ENCODE results near the gene MICAL1.

MICAL1 gene

DNA sequence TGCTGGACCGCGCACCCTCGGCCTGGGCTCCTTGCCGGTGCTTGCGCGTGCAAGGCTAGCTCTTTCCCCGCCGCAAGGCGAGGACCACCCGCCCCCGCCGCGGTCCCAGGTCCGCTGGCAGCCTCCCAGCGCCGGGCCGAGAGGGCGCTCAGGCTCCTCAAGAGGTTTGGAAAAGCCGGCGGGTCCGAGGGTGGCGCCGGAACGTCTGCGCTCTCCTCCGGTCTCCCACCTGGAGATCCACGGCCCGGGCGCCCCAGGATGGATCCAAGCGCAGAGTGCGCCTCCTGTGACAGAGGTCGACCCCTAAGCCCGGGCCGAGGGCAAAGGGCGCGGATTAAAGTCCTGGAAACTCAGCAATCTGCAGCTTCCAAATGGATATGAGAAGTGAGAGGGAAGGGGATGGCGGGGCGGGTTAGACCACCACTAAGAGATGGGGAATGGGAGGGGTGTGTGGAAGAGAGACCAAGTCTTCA, 575 bp upstream of the MICAL1 start (continued):
- TF ChIP-seq, protein P1, sequence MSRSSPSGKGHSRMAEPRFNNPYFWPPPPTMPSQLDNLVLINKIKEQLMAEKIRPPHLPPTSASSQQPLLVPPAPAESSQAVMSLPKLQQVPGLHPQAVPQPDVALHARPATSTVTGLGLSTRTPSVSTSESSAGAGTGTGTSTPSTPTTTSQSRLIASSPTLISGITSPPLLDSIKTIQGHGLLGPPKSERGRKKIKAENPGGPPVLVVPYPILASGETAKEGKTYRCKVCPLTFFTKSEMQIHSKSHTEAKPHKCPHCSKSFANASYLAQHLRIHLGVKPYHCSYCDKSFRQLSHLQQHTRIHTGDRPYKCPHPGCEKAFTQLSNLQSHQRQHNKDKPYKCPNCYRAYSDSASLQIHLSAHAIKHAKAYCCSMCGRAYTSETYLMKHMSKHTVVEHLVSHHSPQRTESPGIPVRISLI (tag by site-specific recombination; IDR thresholded peaks at IDR 0.05), result no peak
- TF ChIP-seq ZIC2 (tag by site-specific recombination; IDR thresholded peaks at IDR 0.05), result peak; percentile 59
- TF ChIP-seq ZNF174 (tag by site-specific recombination; IDR thresholded peaks at IDR 0.05), result no peak
- no peak for TF ChIP-seq ZNF114 (tag by site-specific recombination; IDR thresholded peaks at IDR 0.05)
- no peak for TF ChIP-seq ZNF596 (tag by site-specific recombination; IDR thresholded peaks at IDR 0.05)
- TF ChIP-seq, protein P2, sequence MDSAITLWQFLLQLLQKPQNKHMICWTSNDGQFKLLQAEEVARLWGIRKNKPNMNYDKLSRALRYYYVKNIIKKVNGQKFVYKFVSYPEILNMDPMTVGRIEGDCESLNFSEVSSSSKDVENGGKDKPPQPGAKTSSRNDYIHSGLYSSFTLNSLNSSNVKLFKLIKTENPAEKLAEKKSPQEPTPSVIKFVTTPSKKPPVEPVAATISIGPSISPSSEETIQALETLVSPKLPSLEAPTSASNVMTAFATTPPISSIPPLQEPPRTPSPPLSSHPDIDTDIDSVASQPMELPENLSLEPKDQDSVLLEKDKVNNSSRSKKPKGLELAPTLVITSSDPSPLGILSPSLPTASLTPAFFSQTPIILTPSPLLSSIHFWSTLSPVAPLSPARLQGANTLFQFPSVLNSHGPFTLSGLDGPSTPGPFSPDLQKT (IDR thresholded peaks at IDR 0.05; ENCODE audit: borderline replicate concordance, low read depth, low read length), result no peak
- TF ChIP-seq GFI1B (tag by site-specific recombination; IDR thresholded peaks at IDR 0.05), result no peak
- TF ChIP-seq ZNF416 (tag by site-specific recombination; IDR thresholded peaks at IDR 0.05), result no peak
- TF ChIP-seq ZNF157 (tag by site-specific recombination; IDR thresholded peaks at IDR 0.05), result no peak
- TF ChIP-seq IKZF3 (tag by site-specific recombination; IDR thresholded peaks at IDR 0.05), result no peak
- TF ChIP-seq, protein P3, sequence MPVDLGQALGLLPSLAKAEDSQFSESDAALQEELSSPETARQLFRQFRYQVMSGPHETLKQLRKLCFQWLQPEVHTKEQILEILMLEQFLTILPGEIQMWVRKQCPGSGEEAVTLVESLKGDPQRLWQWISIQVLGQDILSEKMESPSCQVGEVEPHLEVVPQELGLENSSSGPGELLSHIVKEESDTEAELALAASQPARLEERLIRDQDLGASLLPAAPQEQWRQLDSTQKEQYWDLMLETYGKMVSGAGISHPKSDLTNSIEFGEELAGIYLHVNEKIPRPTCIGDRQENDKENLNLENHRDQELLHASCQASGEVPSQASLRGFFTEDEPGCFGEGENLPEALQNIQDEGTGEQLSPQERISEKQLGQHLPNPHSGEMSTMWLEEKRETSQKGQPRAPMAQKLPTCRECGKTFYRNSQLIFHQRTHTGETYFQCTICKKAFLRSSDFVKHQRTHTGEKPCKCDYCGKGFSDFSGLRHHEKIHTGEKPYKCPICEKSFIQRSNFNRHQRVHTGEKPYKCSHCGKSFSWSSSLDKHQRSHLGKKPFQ (tag by site-specific recombination; IDR thresholded peaks at IDR 0.05), result no peak
- TF ChIP-seq, protein P4, sequence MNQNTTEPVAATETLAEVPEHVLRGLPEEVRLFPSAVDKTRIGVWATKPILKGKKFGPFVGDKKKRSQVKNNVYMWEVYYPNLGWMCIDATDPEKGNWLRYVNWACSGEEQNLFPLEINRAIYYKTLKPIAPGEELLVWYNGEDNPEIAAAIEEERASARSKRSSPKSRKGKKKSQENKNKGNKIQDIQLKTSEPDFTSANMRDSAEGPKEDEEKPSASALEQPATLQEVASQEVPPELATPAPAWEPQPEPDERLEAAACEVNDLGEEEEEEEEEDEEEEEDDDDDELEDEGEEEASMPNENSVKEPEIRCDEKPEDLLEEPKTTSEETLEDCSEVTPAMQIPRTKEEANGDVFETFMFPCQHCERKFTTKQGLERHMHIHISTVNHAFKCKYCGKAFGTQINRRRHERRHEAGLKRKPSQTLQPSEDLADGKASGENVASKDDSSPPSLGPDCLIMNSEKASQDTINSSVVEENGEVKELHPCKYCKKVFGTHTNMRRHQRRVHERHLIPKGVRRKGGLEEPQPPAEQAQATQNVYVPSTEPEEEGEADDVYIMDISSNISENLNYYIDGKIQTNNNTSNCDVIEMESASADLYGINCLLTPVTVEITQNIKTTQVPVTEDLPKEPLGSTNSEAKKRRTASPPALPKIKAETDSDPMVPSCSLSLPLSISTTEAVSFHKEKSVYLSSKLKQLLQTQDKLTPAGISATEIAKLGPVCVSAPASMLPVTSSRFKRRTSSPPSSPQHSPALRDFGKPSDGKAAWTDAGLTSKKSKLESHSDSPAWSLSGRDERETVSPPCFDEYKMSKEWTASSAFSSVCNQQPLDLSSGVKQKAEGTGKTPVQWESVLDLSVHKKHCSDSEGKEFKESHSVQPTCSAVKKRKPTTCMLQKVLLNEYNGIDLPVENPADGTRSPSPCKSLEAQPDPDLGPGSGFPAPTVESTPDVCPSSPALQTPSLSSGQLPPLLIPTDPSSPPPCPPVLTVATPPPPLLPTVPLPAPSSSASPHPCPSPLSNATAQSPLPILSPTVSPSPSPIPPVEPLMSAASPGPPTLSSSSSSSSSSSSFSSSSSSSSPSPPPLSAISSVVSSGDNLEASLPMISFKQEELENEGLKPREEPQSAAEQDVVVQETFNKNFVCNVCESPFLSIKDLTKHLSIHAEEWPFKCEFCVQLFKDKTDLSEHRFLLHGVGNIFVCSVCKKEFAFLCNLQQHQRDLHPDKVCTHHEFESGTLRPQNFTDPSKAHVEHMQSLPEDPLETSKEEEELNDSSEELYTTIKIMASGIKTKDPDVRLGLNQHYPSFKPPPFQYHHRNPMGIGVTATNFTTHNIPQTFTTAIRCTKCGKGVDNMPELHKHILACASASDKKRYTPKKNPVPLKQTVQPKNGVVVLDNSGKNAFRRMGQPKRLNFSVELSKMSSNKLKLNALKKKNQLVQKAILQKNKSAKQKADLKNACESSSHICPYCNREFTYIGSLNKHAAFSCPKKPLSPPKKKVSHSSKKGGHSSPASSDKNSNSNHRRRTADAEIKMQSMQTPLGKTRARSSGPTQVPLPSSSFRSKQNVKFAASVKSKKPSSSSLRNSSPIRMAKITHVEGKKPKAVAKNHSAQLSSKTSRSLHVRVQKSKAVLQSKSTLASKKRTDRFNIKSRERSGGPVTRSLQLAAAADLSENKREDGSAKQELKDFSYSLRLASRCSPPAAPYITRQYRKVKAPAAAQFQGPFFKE (tag by site-specific recombination; IDR thresholded peaks at IDR 0.05; ENCODE audit: borderline replicate concordance), result no peak
- no peak for TF ChIP-seq ZNF140 (tag by site-specific recombination; IDR thresholded peaks at IDR 0.05)
- TF ChIP-seq, protein P5, sequence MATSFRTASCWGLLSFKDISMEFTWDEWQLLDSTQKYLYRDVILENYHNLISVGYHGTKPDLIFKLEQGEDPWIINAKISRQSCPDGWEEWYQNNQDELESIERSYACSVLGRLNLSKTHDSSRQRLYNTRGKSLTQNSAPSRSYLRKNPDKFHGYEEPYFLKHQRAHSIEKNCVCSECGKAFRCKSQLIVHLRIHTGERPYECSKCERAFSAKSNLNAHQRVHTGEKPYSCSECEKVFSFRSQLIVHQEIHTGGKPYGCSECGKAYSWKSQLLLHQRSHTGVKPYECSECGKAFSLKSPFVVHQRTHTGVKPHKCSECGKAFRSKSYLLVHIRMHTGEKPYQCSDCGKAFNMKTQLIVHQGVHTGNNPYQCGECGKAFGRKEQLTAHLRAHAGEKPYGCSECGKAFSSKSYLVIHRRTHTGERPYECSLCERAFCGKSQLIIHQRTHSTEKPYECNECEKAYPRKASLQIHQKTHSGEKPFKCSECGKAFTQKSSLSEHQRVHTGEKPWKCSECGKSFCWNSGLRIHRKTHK (tag by site-specific recombination; IDR thresholded peaks at IDR 0.05), result no peak
- TF ChIP-seq, protein P6, sequence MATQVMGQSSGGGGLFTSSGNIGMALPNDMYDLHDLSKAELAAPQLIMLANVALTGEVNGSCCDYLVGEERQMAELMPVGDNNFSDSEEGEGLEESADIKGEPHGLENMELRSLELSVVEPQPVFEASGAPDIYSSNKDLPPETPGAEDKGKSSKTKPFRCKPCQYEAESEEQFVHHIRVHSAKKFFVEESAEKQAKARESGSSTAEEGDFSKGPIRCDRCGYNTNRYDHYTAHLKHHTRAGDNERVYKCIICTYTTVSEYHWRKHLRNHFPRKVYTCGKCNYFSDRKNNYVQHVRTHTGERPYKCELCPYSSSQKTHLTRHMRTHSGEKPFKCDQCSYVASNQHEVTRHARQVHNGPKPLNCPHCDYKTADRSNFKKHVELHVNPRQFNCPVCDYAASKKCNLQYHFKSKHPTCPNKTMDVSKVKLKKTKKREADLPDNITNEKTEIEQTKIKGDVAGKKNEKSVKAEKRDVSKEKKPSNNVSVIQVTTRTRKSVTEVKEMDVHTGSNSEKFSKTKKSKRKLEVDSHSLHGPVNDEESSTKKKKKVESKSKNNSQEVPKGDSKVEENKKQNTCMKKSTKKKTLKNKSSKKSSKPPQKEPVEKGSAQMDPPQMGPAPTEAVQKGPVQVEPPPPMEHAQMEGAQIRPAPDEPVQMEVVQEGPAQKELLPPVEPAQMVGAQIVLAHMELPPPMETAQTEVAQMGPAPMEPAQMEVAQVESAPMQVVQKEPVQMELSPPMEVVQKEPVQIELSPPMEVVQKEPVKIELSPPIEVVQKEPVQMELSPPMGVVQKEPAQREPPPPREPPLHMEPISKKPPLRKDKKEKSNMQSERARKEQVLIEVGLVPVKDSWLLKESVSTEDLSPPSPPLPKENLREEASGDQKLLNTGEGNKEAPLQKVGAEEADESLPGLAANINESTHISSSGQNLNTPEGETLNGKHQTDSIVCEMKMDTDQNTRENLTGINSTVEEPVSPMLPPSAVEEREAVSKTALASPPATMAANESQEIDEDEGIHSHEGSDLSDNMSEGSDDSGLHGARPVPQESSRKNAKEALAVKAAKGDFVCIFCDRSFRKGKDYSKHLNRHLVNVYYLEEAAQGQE (tag by site-specific recombination; IDR thresholded peaks at IDR 0.05), result 0 out of 2 replicates have a peak, but pooled peaks have one; percentile 16
- TF ChIP-seq BCL11A (tag by site-specific recombination; IDR thresholded peaks at IDR 0.05; ENCODE audit: low read depth), result peak; percentile 54; the same call in 1 of the 2 replicates
- TF ChIP-seq ZNF302 (tag by site-specific recombination; IDR thresholded peaks at IDR 0.05; ENCODE audit: low read depth), result no peak
- TF ChIP-seq ZNF621 (tag by site-specific recombination; IDR thresholded peaks at IDR 0.05), result no peak
- TF ChIP-seq, protein P7, sequence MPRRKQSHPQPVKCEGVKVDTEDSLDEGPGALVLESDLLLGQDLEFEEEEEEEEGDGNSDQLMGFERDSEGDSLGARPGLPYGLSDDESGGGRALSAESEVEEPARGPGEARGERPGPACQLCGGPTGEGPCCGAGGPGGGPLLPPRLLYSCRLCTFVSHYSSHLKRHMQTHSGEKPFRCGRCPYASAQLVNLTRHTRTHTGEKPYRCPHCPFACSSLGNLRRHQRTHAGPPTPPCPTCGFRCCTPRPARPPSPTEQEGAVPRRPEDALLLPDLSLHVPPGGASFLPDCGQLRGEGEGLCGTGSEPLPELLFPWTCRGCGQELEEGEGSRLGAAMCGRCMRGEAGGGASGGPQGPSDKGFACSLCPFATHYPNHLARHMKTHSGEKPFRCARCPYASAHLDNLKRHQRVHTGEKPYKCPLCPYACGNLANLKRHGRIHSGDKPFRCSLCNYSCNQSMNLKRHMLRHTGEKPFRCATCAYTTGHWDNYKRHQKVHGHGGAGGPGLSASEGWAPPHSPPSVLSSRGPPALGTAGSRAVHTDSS (tag by site-specific recombination; IDR thresholded peaks at IDR 0.05), result no peak
- TF ChIP-seq ZNF777 (tag by site-specific recombination; IDR thresholded peaks at IDR 0.05; ENCODE audit: borderline replicate concordance), result no peak
- TF ChIP-seq ZNF132 (tag by site-specific recombination; IDR thresholded peaks at IDR 0.05; ENCODE audit: borderline replicate concordance), result no peak
- no peak for TF ChIP-seq ZNF548 (tag by site-specific recombination; IDR thresholded peaks at IDR 0.05)
- TF ChIP-seq ZNF223 (tag by site-specific recombination; IDR thresholded peaks at IDR 0.05), result no peak
- no peak for TF ChIP-seq ZNF266 (tag by site-specific recombination; IDR thresholded peaks at IDR 0.05; ENCODE audit: low read depth)
